Measurements from ENCODE around the gene ATP2B2. TPM values are rescaled to one million over a fixed set of nuclear protein-coding genes. Genes with fewer than 3 reads are reported as not detected.

Gene ATP2B2
- polyA plus RNA-seq, 2 of the 4 experiments (the other 2 are of a cell fraction) = 0.03 to 0.04 TPM

DNA sequence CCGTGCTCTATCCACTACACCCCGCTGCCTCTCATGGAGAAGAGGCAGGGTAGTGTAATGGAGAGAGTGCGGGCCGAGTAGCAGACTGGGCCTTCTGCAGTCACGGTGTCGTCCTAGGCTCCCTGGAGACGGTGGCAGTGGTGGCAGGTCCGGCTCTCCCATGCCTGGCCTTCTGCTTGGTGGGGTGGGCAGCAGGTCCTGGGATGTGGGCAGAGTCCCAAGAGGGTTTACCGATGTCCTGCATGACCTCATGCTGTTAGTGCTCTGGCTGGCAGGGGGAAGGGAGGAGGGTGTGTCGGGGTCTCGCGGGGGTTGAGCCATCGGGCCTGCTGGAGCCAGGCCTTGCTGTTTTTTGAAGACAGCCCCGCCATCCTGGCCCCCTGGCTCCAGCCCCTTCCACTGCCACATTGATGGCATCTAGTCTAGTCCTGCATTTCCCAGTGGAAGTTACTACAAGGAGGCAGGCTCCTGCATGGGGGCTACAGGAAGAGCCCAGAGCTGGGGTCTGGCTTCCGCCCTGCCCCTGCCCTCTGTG is 110.8 kb downstream of the ATP2B2 start:
- POLR2A ChIA-PET = no interaction called here
- TF ChIP-seq HOXB5 (CRISPR knock-in tag; IDR thresholded peaks at IDR 0.05) (no peak), POLR2AphosphoS2 (conservative IDR thresholded peaks at IDR 0.05; ENCODE audit: low read length) (no peak), FOXS1 (CRISPR knock-in tag; IDR thresholded peaks at IDR 0.05) (no peak), CEBPB (IDR thresholded peaks at IDR 0.05) (no peak), NR3C1 (IDR thresholded peaks at IDR 0.05) (no peak), ZC3H11A (IDR thresholded peaks at IDR 0.05) (no peak), FOSL2 (IDR thresholded peaks at IDR 0.05) (no peak), FOSL2 (CRISPR knock-in tag; IDR thresholded peaks at IDR 0.05) (no peak), JUN (IDR thresholded peaks at IDR 0.05) (no peak), HOXA7 (CRISPR knock-in tag; IDR thresholded peaks at IDR 0.05) (no peak), BHLHE40 (IDR thresholded peaks at IDR 0.05; ENCODE audit: low read depth, low read length) (no peak), MAZ (IDR thresholded peaks at IDR 0.05; ENCODE audit: borderline replicate concordance, low read depth, low read length) (no peak), RAD21 (conservative IDR thresholded peaks at IDR 0.05 in 1 of 2, IDR thresholded peaks at IDR 0.05 in 1 of 2) (no peak), MYC (IDR thresholded peaks at IDR 0.05; ENCODE audit: borderline replicate concordance, low read length) (no peak), CHD4 (IDR thresholded peaks at IDR 0.05; ENCODE audit: borderline replicate concordance) (no peak)
- TF ChIP-seq, protein P1, sequence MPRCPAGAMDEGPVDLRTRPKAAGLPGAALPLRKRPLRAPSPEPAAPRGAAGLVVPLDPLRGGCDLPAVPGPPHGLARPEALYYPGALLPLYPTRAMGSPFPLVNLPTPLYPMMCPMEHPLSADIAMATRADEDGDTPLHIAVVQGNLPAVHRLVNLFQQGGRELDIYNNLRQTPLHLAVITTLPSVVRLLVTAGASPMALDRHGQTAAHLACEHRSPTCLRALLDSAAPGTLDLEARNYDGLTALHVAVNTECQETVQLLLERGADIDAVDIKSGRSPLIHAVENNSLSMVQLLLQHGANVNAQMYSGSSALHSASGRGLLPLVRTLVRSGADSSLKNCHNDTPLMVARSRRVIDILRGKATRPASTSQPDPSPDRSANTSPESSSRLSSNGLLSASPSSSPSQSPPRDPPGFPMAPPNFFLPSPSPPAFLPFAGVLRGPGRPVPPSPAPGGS (IDR thresholded peaks at IDR 0.05) = no peak
- TF ChIP-seq, protein P2, sequence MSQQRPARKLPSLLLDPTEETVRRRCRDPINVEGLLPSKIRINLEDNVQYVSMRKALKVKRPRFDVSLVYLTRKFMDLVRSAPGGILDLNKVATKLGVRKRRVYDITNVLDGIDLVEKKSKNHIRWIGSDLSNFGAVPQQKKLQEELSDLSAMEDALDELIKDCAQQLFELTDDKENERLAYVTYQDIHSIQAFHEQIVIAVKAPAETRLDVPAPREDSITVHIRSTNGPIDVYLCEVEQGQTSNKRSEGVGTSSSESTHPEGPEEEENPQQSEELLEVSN (IDR thresholded peaks at IDR 0.05; ENCODE audit: borderline replicate concordance, low read depth) = no peak
- TF ChIP-seq, protein P3, sequence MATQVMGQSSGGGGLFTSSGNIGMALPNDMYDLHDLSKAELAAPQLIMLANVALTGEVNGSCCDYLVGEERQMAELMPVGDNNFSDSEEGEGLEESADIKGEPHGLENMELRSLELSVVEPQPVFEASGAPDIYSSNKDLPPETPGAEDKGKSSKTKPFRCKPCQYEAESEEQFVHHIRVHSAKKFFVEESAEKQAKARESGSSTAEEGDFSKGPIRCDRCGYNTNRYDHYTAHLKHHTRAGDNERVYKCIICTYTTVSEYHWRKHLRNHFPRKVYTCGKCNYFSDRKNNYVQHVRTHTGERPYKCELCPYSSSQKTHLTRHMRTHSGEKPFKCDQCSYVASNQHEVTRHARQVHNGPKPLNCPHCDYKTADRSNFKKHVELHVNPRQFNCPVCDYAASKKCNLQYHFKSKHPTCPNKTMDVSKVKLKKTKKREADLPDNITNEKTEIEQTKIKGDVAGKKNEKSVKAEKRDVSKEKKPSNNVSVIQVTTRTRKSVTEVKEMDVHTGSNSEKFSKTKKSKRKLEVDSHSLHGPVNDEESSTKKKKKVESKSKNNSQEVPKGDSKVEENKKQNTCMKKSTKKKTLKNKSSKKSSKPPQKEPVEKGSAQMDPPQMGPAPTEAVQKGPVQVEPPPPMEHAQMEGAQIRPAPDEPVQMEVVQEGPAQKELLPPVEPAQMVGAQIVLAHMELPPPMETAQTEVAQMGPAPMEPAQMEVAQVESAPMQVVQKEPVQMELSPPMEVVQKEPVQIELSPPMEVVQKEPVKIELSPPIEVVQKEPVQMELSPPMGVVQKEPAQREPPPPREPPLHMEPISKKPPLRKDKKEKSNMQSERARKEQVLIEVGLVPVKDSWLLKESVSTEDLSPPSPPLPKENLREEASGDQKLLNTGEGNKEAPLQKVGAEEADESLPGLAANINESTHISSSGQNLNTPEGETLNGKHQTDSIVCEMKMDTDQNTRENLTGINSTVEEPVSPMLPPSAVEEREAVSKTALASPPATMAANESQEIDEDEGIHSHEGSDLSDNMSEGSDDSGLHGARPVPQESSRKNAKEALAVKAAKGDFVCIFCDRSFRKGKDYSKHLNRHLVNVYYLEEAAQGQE (IDR thresholded peaks at IDR 0.05) = no peak
- TF ChIP-seq, protein P4, sequence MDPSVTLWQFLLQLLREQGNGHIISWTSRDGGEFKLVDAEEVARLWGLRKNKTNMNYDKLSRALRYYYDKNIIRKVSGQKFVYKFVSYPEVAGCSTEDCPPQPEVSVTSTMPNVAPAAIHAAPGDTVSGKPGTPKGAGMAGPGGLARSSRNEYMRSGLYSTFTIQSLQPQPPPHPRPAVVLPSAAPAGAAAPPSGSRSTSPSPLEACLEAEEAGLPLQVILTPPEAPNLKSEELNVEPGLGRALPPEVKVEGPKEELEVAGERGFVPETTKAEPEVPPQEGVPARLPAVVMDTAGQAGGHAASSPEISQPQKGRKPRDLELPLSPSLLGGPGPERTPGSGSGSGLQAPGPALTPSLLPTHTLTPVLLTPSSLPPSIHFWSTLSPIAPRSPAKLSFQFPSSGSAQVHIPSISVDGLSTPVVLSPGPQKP (IDR thresholded peaks at IDR 0.05; ENCODE audit: low read depth, low read length) = no peak
- TF ChIP-seq, protein P5, sequence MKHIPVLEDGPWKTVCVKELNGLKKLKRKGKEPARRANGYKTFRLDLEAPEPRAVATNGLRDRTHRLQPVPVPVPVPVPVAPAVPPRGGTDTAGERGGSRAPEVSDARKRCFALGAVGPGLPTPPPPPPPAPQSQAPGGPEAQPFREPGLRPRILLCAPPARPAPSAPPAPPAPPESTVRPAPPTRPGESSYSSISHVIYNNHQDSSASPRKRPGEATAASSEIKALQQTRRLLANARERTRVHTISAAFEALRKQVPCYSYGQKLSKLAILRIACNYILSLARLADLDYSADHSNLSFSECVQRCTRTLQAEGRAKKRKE (CRISPR knock-in tag; IDR thresholded peaks at IDR 0.05; ENCODE audit: low read depth) = no peak
- TF ChIP-seq, protein P6, sequence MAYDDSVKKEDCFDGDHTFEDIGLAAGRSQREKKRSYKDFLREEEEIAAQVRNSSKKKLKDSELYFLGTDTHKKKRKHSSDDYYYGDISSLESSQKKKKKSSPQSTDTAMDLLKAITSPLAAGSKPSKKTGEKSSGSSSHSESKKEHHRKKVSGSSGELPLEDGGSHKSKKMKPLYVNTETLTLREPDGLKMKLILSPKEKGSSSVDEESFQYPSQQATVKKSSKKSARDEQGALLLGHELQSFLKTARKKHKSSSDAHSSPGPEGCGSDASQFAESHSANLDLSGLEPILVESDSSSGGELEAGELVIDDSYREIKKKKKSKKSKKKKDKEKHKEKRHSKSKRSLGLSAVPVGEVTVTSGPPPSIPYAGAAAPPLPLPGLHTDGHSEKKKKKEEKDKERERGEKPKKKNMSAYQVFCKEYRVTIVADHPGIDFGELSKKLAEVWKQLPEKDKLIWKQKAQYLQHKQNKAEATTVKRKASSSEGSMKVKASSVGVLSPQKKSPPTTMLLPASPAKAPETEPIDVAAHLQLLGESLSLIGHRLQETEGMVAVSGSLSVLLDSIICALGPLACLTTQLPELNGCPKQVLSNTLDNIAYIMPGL (CRISPR knock-in tag; IDR thresholded peaks at IDR 0.05; ENCODE audit: borderline replicate concordance) = no peak
- no peak for FAIRE-seq

More for the DNA sequence above, 110.8 kb downstream of the ATP2B2 start:
- Histone ChIP-seq H3K27ac (no peak overlapping the region), H3K4me3 (no peak overlapping the region), H3K9me3 (no peaks in the 10 kb centered on the region), H3K4me1 (no peaks in the 10 kb centered on the region), H3K4me2 (no peak overlapping the region)
- DNase-seq (ENCODE audit: low read depth in 1 of 2, low spot score in 1 of 2) (no peak), ATAC-seq (no peak)
- CTCF ChIA-PET = no interaction called here
- WGBS (ENCODE audit: missing lambda C conversion rate) = 65% methylated on average over 9 of the region's 15 CpGs
